Kidney glomerular epithelial cell (primary cell): Measurements from ENCODE around the gene CD40.

ENCODE experiments used
- DNase-seq: peaks from one replicate; lab custom pipeline; 2025; lab: John Stamatoyannopoulos, UW

The CD40 gene

GRCh38 chr20:46122516-46123481 lies 4.7 kb downstream of the CD40 start:
- no peak for DNase-seq

- no peak for DNase-seq
Measured at GRCh38 chr20:46123482-46124245, 5.5 kb downstream of the CD40 start.

GRCh38 chr20:46126440-46127056 lies 8.4 kb downstream of the CD40 start:
- DNase-seq, result no peak

- DNase-seq, result no peak
Measured at GRCh38 chr20:46127396-46128010, 9.4 kb downstream of the CD40 start.

GRCh38 chr20:46128310-46129151 lies 10.4 kb downstream of the CD40 start:
- no peak for DNase-seq

GRCh38 chr20:46129955-46130481 lies 11.9 kb downstream of the CD40 start:
- no peak for DNase-seq

- no peak for DNase-seq
Measured at GRCh38 chr20:46130534-46130933, 12.4 kb downstream of the CD40 start.

GRCh38 chr20:46131396-46131795 lies 13.3 kb downstream of the CD40 start:
- no peak for DNase-seq

GRCh38 chr20:46132705-46133120 lies 14.6 kb downstream of the CD40 start:
- peak; percentile 42 for DNase-seq

- DNase-seq, result no peak
Measured at GRCh38 chr20:46133886-46134654, 16.0 kb downstream of the CD40 start.

- no peak for DNase-seq
Measured at GRCh38 chr20:46134716-46135115, 16.6 kb downstream of the CD40 start.

GRCh38 chr20:46135856-46136633 lies 17.9 kb downstream of the CD40 start:
- DNase-seq, result no peak

- DNase-seq, result no peak
Measured at GRCh38 chr20:46137816-46138215, 19.7 kb downstream of the CD40 start.

- no peak for DNase-seq
Measured at GRCh38 chr20:46139266-46139889, 21.3 kb downstream of the CD40 start.

GRCh38 chr20:46139908-46140482 lies 21.9 kb downstream of the CD40 start:
- no peak for DNase-seq

GRCh38 chr20:46142124-46142523 lies 24.0 kb downstream of the CD40 start:
- no peak for DNase-seq

- no peak for DNase-seq
Measured at GRCh38 chr20:46144432-46145025, 26.4 kb downstream of the CD40 start.

GRCh38 chr20:46145713-46146112 lies 27.6 kb downstream of the CD40 start:
- DNase-seq, result no peak
